ENCODE results near the gene NACC2.

Gene NACC2

GRCh38 chr9:136140966-136141365 lies 45.9 kb upstream of the NACC2 start:
- no peak for DNase-seq (ENCODE audit: low spot score)
- TF ChIP-seq, protein P1, sequence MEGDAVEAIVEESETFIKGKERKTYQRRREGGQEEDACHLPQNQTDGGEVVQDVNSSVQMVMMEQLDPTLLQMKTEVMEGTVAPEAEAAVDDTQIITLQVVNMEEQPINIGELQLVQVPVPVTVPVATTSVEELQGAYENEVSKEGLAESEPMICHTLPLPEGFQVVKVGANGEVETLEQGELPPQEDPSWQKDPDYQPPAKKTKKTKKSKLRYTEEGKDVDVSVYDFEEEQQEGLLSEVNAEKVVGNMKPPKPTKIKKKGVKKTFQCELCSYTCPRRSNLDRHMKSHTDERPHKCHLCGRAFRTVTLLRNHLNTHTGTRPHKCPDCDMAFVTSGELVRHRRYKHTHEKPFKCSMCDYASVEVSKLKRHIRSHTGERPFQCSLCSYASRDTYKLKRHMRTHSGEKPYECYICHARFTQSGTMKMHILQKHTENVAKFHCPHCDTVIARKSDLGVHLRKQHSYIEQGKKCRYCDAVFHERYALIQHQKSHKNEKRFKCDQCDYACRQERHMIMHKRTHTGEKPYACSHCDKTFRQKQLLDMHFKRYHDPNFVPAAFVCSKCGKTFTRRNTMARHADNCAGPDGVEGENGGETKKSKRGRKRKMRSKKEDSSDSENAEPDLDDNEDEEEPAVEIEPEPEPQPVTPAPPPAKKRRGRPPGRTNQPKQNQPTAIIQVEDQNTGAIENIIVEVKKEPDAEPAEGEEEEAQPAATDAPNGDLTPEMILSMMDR (IDR thresholded peaks at IDR 0.05; ENCODE audit: borderline replicate concordance, control extremely low read depth, extremely low read depth, insufficient read depth, missing control alignments): no peak
- in situ Hi-C loops (cut with MboI; ENCODE audit: low sequenced_read_pairs, unreplicated experiment): no loop called here

DNA sequence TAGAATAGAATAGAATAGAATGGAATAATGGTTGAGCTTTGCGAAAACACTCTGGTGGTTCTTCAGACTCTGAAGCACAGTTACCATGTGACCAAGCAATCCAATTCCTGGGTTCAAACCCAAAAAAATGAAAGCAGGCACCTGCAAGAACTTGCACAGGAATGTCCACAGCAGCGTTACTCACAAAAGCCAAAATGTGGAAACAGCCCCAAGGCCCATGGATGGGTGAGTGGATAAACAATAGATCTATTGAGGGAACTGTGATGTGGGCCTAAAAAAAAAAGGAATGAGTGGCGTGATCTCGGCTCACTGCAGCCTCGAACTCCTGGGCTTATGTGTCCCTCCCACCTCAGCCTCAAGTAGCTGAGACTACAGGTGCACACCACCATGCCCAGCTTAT lies 45.0 kb upstream of the NACC2 start:
- TF ChIP-seq, protein P1 (IDR thresholded peaks at IDR 0.05; ENCODE audit: borderline replicate concordance, control extremely low read depth, extremely low read depth, insufficient read depth, missing control alignments): no peak
- no peak for DNase-seq (ENCODE audit: low spot score)
- in situ Hi-C loops (cut with MboI; ENCODE audit: low sequenced_read_pairs, unreplicated experiment): no loop called here

- peak; percentile 66 for DNase-seq (ENCODE audit: low spot score)
- in situ Hi-C loops (cut with MboI; ENCODE audit: low sequenced_read_pairs, unreplicated experiment): no loop called here
- TF ChIP-seq, protein P1 (IDR thresholded peaks at IDR 0.05; ENCODE audit: borderline replicate concordance, control extremely low read depth, extremely low read depth, insufficient read depth, missing control alignments): no peak
These were observed 43.5 kb upstream of the NACC2 start for GRCh38 chr9:136138566-136138965.

- in situ Hi-C loops (cut with MboI; ENCODE audit: low sequenced_read_pairs, unreplicated experiment): no loop called here
- DNase-seq (ENCODE audit: low spot score): no peak
- TF ChIP-seq, protein P1 (IDR thresholded peaks at IDR 0.05; ENCODE audit: borderline replicate concordance, control extremely low read depth, extremely low read depth, insufficient read depth, missing control alignments): no peak
These were observed 42.5 kb upstream of the NACC2 start for GRCh38 chr9:136137321-136138265.

DNA sequence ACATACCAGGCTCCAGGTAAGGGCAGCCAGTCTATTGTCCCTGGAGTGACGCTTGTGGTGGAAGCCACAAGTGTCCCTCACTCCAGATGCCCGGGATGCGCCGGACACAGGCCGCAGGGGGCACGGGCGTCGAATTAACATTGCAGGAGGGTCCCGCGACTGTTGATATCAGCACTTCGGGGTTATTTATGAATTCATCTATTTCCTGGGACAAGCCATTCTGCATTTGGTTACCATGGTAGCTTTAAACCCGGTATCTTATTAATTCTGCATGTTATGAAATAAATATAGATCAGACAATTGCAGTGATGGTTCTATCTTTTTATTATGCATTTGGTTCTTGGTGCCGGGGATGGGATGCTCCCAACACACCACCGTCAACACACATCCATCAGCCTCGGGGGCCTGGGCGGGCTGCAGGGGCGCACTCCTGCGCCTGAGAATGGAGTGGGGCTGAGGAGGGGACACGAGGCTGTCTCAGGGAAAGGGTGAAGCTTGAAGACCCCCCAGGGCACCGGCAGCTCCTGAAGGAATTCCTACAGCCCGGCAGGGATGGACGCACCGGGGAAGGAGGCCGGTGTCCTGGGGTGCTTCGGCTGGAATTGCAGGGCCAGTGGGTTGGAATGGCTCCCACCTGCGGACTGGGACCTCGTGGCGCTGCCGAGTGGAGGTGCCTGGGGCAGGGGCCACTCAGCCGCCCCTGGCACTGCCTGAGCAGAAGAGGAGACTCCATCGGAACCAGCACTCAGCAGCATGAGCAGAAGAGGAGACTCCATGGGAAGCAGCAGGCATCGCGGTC lies 41.2 kb upstream of the NACC2 start:
- TF ChIP-seq, protein P1 (IDR thresholded peaks at IDR 0.05; ENCODE audit: borderline replicate concordance, control extremely low read depth, extremely low read depth, insufficient read depth, missing control alignments): no peak
- in situ Hi-C loops (cut with MboI; ENCODE audit: low sequenced_read_pairs, unreplicated experiment): no loop called here
- DNase-seq (ENCODE audit: low spot score): no peak

DNA sequence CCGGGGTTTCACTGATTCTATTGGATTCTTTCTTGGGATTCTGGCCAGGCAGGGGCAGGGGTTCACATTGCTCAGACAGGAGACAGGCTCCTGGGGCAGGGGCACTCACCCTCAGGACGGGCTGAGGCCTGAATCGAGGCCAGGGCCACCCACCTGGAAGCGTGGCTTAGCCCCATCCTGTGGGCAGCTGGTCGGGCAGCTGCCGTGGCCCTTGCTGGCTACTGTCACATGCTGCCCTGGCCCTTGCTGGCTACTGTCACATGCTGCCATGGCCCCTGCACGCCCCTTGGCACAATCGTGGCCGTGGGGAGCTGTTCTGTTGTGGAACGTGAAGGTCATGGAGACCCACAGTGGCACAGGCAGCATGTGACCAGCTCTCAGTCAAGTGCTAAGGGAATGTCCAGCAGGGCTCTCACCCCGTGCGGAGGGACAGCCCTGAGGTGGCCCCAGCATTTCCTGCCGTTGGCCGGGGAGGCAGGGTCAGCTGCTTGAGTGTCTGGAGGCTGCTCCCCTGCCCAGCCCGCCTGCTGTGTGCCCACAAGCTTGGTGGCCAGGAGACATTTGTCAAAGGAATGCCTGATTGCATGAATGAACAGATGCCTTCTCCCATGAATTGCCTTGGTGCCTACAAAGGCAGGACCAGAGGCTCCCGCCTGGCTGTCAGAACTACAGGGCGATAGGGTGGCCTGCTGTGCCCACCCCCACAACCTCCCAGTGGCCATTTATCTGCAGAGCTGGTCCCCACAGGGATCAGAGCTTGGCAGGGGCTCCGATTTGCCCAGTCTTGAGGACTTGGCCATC lies 40.4 kb upstream of the NACC2 start:
- TF ChIP-seq, protein P1 (IDR thresholded peaks at IDR 0.05; ENCODE audit: borderline replicate concordance, control extremely low read depth, extremely low read depth, insufficient read depth, missing control alignments): no peak
- no peak for DNase-seq (ENCODE audit: low spot score)
- in situ Hi-C loops (cut with MboI; ENCODE audit: low sequenced_read_pairs, unreplicated experiment): no loop called here
